ENCODE data around the gene SAMD14.

Gene SAMD14

GRCh38 chr17:50153650-50154575, 24.0 kb upstream of the SAMD14 start:
- Histone ChIP-seq H3K9me3 (ENCODE audit: control insufficient read depth, insufficient read depth, low read length) (no peaks in the 10 kb centered on the region), H3K4me1 (ENCODE audit: control insufficient read depth, insufficient read depth, low read length) (peaks cover 2% of the 10 kb centered on the region; the same call in 1 of the 2 replicates), H3K4me3 (ENCODE audit: low read length) (no peak overlapping the region), H3K36me3 (ENCODE audit: control insufficient read depth, insufficient read depth, low read length) (no peaks in the 10 kb centered on the region), H3K27ac (ENCODE audit: low read length) (no peak overlapping the region), H3K27me3 (ENCODE audit: control insufficient read depth, insufficient read depth, low read length) (peaks cover 2% of the 10 kb centered on the region; the same call in 1 of the 2 replicates)
- DNase-seq (ENCODE audit: low read depth, low spot score), result no peak
- WGBS (ENCODE audit: insufficient coverage, insufficient read length), result no CpG with 5 or more reads among the region's 16 CpGs

- Histone ChIP-seq H3K27ac (ENCODE audit: low read length) (no peak overlapping the region), H3K4me1 (ENCODE audit: control insufficient read depth, insufficient read depth, low read length) (peaks cover 6% of the 10 kb centered on the region), H3K36me3 (ENCODE audit: control insufficient read depth, insufficient read depth, low read length) (no peaks in the 10 kb centered on the region), H3K27me3 (ENCODE audit: control insufficient read depth, insufficient read depth, low read length) (peaks cover 2% of the 10 kb centered on the region; the same call in 1 of the 2 replicates), H3K9me3 (ENCODE audit: control insufficient read depth, insufficient read depth, low read length) (no peaks in the 10 kb centered on the region), H3K4me3 (ENCODE audit: low read length) (no peak overlapping the region)
- no CpG with 5 or more reads among the region's 7 CpGs for WGBS (ENCODE audit: insufficient coverage, insufficient read length)
- no peak for DNase-seq (ENCODE audit: low read depth, low spot score)
These were observed 22.8 kb upstream of the SAMD14 start for GRCh38 chr17:50152736-50153135.

- Histone ChIP-seq H3K27ac (ENCODE audit: low read length) (no peak overlapping the region), H3K27me3 (ENCODE audit: control insufficient read depth, insufficient read depth, low read length) (peaks cover 2% of the 10 kb centered on the region; the same call in 1 of the 2 replicates), H3K36me3 (ENCODE audit: control insufficient read depth, insufficient read depth, low read length) (no peaks in the 10 kb centered on the region), H3K4me3 (ENCODE audit: low read length) (peak overlapping the region; percentile 22; the same call in 1 of the 2 replicates), H3K9me3 (ENCODE audit: control insufficient read depth, insufficient read depth, low read length) (no peaks in the 10 kb centered on the region), H3K4me1 (ENCODE audit: control insufficient read depth, insufficient read depth, low read length) (peaks cover 6% of the 10 kb centered on the region)
- no peak for DNase-seq (ENCODE audit: low read depth, low spot score)
- WGBS (ENCODE audit: insufficient coverage, insufficient read length), result no CpG with 5 or more reads among the region's 12 CpGs
These were observed 22.1 kb upstream of the SAMD14 start for GRCh38 chr17:50151937-50152547.

- no peaks in the 10 kb centered on the region for H3K36me3 ChIP-seq (ENCODE audit: control insufficient read depth, insufficient read depth, low read length)
- WGBS (ENCODE audit: insufficient coverage, insufficient read length), result no CpG with 5 or more reads among the region's 40 CpGs
- DNase-seq (ENCODE audit: low read depth, low spot score), result no peak
- H3K27me3 ChIP-seq (ENCODE audit: control insufficient read depth, insufficient read depth, low read length), result peaks cover 2% of the 10 kb centered on the region; the same call in 1 of the 2 replicates
- H3K4me3 ChIP-seq (ENCODE audit: low read length), result peak overlapping the region; percentile 44; the same call in 1 of the 2 replicates
- no peaks in the 10 kb centered on the region for H3K9me3 ChIP-seq (ENCODE audit: control insufficient read depth, insufficient read depth, low read length)
- H3K27ac ChIP-seq (ENCODE audit: low read length), result no peak overlapping the region
- H3K4me1 ChIP-seq (ENCODE audit: control insufficient read depth, insufficient read depth, low read length), result peaks cover 6% of the 10 kb centered on the region
These were observed 21.3 kb upstream of the SAMD14 start for GRCh38 chr17:50151041-50151936.

GRCh38 chr17:50150354-50151040, 20.5 kb upstream of the SAMD14 start, which contains the start of gene PPP1R9B:
Gene PPP1R9B (minus strand): TSS chr17:50150677. CDS start chr17:50150513, 164 bp downstream.
- H3K27me3 ChIP-seq (ENCODE audit: control insufficient read depth, insufficient read depth, low read length), result peaks cover 2% of the 10 kb centered on the region; the same call in 1 of the 2 replicates
- H3K27ac ChIP-seq (ENCODE audit: low read length), result no peak within 1 kb of the TSS
- peaks cover 5% of the 10 kb centered on the region for H3K4me1 ChIP-seq (ENCODE audit: control insufficient read depth, insufficient read depth, low read length)
- WGBS (ENCODE audit: insufficient coverage, insufficient read length), result no CpG with 5 or more reads among the region's 69 CpGs
- H3K4me3 ChIP-seq (ENCODE audit: low read length), result peak within 1 kb of the TSS; percentile 44; the same call in 1 of the 2 replicates
- no peaks in the 10 kb centered on the region for H3K9me3 ChIP-seq (ENCODE audit: control insufficient read depth, insufficient read depth, low read length)
- H3K36me3 ChIP-seq (ENCODE audit: control insufficient read depth, insufficient read depth, low read length), result no peaks in the 10 kb centered on the region
- no peak for DNase-seq (ENCODE audit: low read depth, low spot score)

- H3K27ac ChIP-seq (ENCODE audit: low read length), result no peak overlapping the region
- no CpG with 5 or more reads among the region's 123 CpGs for WGBS (ENCODE audit: insufficient coverage, insufficient read length)
- peaks cover 3% of the 10 kb centered on the region; the same call in 1 of the 2 replicates for H3K36me3 ChIP-seq (ENCODE audit: control insufficient read depth, insufficient read depth, low read length)
- H3K27me3 ChIP-seq (ENCODE audit: control insufficient read depth, insufficient read depth, low read length), result peaks cover 2% of the 10 kb centered on the region; the same call in 1 of the 2 replicates
- peak overlapping the region; percentile 44; the same call in 1 of the 2 replicates for H3K4me3 ChIP-seq (ENCODE audit: low read length)
- no peak for DNase-seq (ENCODE audit: low read depth, low spot score)
- H3K4me1 ChIP-seq (ENCODE audit: control insufficient read depth, insufficient read depth, low read length), result peaks cover 5% of the 10 kb centered on the region
- H3K9me3 ChIP-seq (ENCODE audit: control insufficient read depth, insufficient read depth, low read length), result no peaks in the 10 kb centered on the region
These were observed 19.7 kb upstream of the SAMD14 start for GRCh38 chr17:50149417-50150353.

GRCh38 chr17:50149091-50149416, 19.1 kb upstream of the SAMD14 start:
- no CpG with 5 or more reads among the region's 30 CpGs for WGBS (ENCODE audit: insufficient coverage, insufficient read length)
- Histone ChIP-seq H3K9me3 (ENCODE audit: control insufficient read depth, insufficient read depth, low read length) (no peaks in the 10 kb centered on the region), H3K36me3 (ENCODE audit: control insufficient read depth, insufficient read depth, low read length) (peaks cover 3% of the 10 kb centered on the region; the same call in 1 of the 2 replicates), H3K4me3 (ENCODE audit: low read length) (peak overlapping the region; percentile 44; the same call in 1 of the 2 replicates), H3K27ac (ENCODE audit: low read length) (no peak overlapping the region), H3K4me1 (ENCODE audit: control insufficient read depth, insufficient read depth, low read length) (peaks cover 5% of the 10 kb centered on the region), H3K27me3 (ENCODE audit: control insufficient read depth, insufficient read depth, low read length) (peaks cover 2% of the 10 kb centered on the region; the same call in 1 of the 2 replicates)
- no peak for DNase-seq (ENCODE audit: low read depth, low spot score)

GRCh38 chr17:50148226-50149090, 18.5 kb upstream of the SAMD14 start:
- Histone ChIP-seq H3K4me3 (ENCODE audit: low read length) (peak overlapping the region; percentile 28; the same call in 1 of the 2 replicates), H3K27ac (ENCODE audit: low read length) (no peak overlapping the region), H3K9me3 (ENCODE audit: control insufficient read depth, insufficient read depth, low read length) (no peaks in the 10 kb centered on the region), H3K4me1 (ENCODE audit: control insufficient read depth, insufficient read depth, low read length) (peaks cover 5% of the 10 kb centered on the region), H3K27me3 (ENCODE audit: control insufficient read depth, insufficient read depth, low read length) (peaks cover 2% of the 10 kb centered on the region; the same call in 1 of the 2 replicates), H3K36me3 (ENCODE audit: control insufficient read depth, insufficient read depth, low read length) (peaks cover 3% of the 10 kb centered on the region; the same call in 1 of the 2 replicates)
- no peak for DNase-seq (ENCODE audit: low read depth, low spot score)
- WGBS (ENCODE audit: insufficient coverage, insufficient read length), result no CpG with 5 or more reads among the region's 25 CpGs
